ENCODE measurements around the gene LDHD.
"Not testable (repeated sequence)": the region's sequence is repeated elsewhere in the genome, so short reads cannot be mapped to it uniquely, and the experiment has no call there.

The LDHD gene

GRCh38 chr16:75099075-75099667, 17.4 kb downstream of the LDHD start:
- no peak for DNase-seq

- DNase-seq = peak; percentile 63
These were observed 18.4 kb downstream of the LDHD start for GRCh38 chr16:75097941-75098901.

GRCh38 chr16:75097191-75097761, 19.3 kb downstream of the LDHD start:
- no peak for DNase-seq

- DNase-seq = no peak
These were observed 19.9 kb downstream of the LDHD start for GRCh38 chr16:75096656-75097055.

GRCh38 chr16:75095204-75095621, 21.4 kb downstream of the LDHD start:
- DNase-seq = no peak

- DNase-seq = no peak
These were observed 22.7 kb downstream of the LDHD start for GRCh38 chr16:75093598-75094540.

- no peak for DNase-seq
These were observed 23.8 kb downstream of the LDHD start for GRCh38 chr16:75092777-75093176.

- DNase-seq = not testable (repeated sequence)
These were observed 25.0 kb downstream of the LDHD start for GRCh38 chr16:75091619-75092018.

- not testable (repeated sequence) for DNase-seq
These were observed 25.7 kb downstream of the LDHD start for GRCh38 chr16:75090899-75091298.

- DNase-seq = no peak
These were observed 26.9 kb downstream of the LDHD start for GRCh38 chr16:75089486-75090202.

GRCh38 chr16:75088934-75089333, 27.6 kb downstream of the LDHD start:
- no peak for DNase-seq

- no peak for DNase-seq
These were observed 28.4 kb downstream of the LDHD start for GRCh38 chr16:75088216-75088615.

- DNase-seq = no peak
These were observed 29.1 kb downstream of the LDHD start for GRCh38 chr16:75087375-75087979.

- DNase-seq = no peak
These were observed 29.7 kb downstream of the LDHD start for GRCh38 chr16:75086688-75087374.

- no peak for DNase-seq
These were observed 30.3 kb downstream of the LDHD start for GRCh38 chr16:75086281-75086680.

GRCh38 chr16:75085556-75085955, 31.0 kb downstream of the LDHD start:
- no peak for DNase-seq

GRCh38 chr16:75083813-75084212, 32.8 kb downstream of the LDHD start:
- DNase-seq = no peak

GRCh38 chr16:75081179-75081859, 35.3 kb downstream of the LDHD start:
- DNase-seq = no peak

- no peak for DNase-seq
These were observed 36.2 kb downstream of the LDHD start for GRCh38 chr16:75080205-75081029.
